Measurements from ENCODE around the gene DOK1.

Gene DOK1

GRCh38 chr2:74525717-74526648 is 28.5 kb upstream of the DOK1 start, which contains the start of gene DQX1:
Gene DQX1, minus strand, starts transcription at chr2:74526231. Its CDS starts 502 bp downstream, at chr2:74525729.
- no peak for DNase-seq

DNA sequence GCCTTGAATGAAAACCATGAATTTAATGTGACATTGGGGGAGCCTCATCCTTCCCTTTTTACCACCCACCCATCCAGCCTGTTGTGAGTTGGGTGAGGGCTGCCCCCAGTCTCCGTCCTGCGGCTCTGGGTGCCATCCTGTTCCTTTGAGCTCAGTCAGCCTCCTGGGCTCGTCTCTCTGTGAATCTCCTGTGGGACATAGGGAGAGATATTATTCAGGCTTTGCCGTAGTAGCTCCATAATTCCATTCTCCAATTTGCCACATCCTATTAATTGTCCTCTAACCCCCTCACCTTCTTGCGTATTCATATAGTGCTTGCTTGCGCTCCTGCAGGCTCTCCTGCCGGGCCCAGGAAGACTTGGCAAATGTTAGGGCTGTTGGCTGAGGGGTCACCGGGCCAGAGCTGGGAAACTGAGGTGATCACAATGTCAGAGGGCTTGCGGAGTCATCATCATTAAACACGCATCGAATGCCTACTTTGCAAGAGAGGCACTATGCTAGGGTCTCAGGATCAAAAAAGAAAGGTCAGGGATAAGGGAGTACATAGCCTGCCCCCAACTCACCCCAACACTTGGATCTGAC is 27.8 kb upstream of the DOK1 start:
- DNase-seq = no peak

DNA sequence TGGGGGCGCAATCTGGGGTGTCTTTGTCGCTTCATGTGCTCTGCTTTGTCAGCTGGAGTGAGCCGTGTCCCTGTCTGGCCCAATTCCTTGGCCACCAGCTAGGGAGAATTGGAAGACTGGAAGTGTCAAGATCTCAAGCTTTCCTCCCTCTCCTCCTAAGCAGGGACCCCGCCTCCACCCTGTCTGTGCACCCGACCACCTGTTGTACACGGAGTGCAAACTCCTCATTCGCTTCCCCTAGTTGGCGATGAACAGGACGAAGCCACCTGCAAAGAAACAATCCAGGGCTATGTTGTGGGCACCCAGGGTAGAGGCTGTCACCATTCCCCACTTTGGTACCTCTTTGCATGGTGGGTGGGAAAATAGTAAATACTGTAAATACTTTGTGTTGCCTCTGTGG is 26.8 kb upstream of the DOK1 start:
- no peak for DNase-seq

- no peak for DNase-seq
Measured at GRCh38 chr2:74528600-74529356, 25.7 kb upstream of the DOK1 start.

DNA sequence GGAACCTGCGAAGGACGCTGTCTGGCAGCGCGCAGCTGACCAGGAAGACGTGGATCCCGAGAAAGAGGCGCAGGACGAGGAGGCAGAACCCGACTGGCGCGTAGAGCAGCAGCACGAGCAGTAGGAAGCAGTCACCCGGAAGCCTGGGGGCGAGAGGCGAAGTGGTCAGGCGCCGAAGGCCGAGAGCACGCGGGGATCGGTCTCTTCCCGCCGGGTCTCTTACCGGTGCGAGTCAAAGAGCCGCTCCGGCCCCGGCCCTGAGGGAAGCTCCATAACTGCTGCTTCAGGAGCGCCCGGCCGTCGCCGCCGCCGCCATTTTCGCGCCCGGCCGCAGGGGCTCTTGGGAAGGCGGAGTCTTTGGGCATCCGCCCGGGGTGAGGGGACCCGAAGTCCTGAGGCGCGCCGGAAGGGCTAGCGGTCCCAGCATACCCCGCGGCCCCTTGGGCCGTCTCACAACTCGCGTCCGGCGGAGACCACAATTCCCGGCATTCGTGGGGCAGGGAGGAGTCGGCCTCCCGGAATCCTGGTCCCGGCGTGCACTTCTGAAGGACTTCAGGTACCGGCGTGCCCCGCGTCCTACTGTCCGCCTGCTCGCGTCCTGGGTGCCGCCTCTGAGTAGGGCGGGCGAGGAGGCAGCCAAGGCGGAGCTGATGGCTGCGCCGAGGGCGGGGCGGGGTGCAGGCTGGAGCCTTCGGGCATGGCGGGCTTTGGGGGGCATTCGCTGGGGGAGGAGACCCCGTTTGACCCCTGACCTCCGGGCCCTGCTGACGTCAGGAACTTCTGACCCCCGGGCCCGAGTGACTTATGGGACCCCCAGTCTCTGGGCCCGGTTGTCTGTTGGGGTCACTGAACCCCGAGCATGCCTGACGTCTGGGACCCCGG is 24.9 kb upstream of the DOK1 start, which contains the start of the genes AUP1 and HTRA2:
TSS of gene AUP1 (minus strand) at position 350 of the 882 bp plus-strand sequence. CDS start at position 273, 77 bp downstream.
TSS of gene HTRA2 (plus strand) at position 577 of the 882 bp plus-strand sequence. CDS start at position 651, 74 bp downstream.
- peak; percentile 81 to 85 for DNase-seq

DNA sequence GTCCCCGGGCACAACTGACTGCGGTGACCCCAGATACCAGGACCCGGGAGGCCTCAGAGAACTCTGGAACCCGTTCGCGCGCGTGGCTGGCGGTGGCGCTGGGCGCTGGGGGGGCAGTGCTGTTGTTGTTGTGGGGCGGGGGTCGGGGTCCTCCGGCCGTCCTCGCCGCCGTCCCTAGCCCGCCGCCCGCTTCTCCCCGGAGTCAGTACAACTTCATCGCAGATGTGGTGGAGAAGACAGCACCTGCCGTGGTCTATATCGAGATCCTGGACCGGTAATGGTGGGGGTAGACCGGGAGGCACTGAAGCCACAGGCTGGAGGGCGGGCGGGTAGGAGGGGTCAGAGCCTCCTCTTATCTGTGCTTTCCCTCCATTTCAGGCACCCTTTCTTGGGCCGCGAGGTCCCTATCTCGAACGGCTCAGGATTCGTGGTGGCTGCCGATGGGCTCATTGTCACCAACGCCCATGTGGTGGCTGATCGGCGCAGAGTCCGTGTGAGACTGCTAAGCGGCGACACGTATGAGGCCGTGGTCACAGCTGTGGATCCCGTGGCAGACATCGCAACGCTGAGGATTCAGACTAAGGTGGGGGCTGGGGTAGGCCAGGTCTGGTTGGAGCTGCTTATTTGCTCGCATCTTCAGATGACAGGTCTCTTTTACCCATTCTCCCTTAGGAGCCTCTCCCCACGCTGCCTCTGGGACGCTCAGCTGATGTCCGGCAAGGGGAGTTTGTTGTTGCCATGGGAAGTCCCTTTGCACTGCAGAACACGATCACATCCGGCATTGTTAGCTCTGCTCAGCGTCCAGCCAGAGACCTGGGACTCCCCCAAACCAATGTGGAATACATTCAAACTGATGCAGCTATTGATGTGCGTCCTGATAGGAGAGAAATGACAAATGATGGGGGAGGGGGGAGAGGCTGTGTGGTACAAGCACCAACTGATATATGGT is 24.0 kb upstream of the DOK1 start:
- peak in 1 of 2 donors; percentile 32 for DNase-seq

- no peak for DNase-seq
Measured at GRCh38 chr2:74531666-74532065, 22.9 kb upstream of the DOK1 start.

DNA sequence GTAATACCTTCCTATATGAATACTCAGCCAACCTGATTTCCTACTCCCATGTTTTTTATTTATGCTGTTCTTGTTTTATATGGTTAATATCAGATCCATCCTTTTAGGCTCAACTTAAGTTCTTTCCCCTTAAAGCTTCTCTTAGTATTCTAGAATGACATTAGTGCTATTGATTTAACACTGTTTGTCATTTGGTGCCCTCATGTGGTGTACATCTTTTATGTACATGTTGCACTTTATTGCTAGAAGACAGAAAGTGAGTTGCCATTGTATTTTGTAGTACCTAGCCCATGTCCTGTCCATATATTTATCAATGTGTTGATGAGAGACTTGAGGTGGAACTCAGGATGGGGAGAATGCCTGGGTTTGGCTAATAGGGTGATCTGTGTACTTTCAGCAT is 22.3 kb upstream of the DOK1 start:
- no peak for DNase-seq

GRCh38 chr2:74533464-74533863 is 21.1 kb upstream of the DOK1 start:
- no peak for DNase-seq

DNA sequence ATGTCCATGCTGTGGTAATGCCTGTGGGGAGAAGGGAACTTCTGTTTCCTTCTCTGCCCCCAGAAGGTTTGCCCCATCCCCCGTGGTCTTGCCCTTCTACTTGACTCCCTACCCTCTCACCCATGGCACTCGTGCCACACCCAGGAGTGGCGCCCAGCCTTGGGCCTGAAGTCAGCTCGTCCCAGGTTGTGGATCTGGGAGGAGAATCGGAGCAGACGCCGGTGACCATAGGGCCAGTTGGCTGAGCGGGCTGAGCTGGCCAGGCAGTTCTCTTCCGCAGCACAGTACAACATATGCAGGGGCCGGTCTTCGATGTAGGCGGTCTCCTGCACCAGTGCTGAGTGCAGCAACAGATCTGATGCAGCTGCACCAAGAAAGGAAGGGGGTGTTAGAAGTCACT is 20.1 kb upstream of the DOK1 start:
- DNase-seq = no peak

DNA sequence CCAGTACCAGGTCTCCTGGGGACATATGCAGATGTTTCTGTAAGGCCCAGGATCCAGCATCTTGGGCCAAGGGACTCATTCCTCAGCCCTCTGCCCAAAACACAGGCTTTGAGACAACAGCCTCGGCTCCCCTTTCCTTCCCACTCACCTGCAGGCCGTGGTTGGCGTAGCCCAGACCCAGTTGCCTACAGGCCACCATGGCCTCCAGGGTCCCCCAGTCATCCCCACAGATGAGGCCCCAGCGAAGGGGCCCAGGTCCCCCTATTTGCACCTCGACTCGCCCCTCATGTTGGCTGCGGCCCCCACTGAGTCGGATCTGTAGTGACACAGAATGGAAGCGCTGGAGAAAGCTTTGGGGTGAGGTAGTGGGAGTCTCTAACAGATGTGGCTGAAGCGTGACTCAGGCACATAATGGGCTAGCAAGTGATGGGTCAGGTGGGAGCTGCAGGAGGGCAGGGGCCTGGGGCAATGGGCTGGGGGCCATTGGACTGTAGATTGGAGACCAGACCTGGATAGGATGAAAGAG is 19.0 kb upstream of the DOK1 start:
- no peak for DNase-seq

- no peak for DNase-seq
Measured at GRCh38 chr2:74536166-74536950, 18.2 kb upstream of the DOK1 start.

DNA sequence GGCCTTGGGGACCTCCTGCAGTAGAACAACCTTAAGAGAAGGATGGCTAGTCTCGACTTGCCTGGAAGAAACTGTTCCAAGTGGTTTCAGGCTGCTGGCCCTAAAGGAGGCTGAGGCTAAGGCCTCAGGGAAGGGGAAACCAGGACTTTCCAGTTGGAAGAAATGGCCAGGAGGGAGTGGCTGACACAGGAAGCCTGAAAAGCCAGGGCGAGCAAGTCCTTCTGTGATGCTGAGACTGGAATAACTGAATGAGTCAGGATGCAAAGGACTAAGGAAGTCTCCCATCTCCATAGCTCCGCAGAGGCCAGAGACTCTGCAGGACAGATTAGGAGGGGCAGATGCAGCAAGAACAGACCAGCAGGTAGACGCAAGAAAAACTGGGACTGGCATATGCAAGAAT is 17.4 kb upstream of the DOK1 start:
- DNase-seq = no peak

GRCh38 chr2:74538881-74539339 is 15.6 kb upstream of the DOK1 start:
- no peak for DNase-seq

GRCh38 chr2:74540291-74540690 is 14.2 kb upstream of the DOK1 start:
- DNase-seq = no peak

GRCh38 chr2:74542978-74543377 is 11.5 kb upstream of the DOK1 start:
- DNase-seq = no peak

GRCh38 chr2:74544634-74545033 is 9.9 kb upstream of the DOK1 start:
- no peak for DNase-seq

GRCh38 chr2:74546004-74546403 is 8.5 kb upstream of the DOK1 start:
- no peak for DNase-seq

- DNase-seq = no peak
Measured at GRCh38 chr2:74548285-74548899, 6.1 kb upstream of the DOK1 start.

Measured in activated CD4-positive, alpha-beta T cell treated with anti-CD3 and anti-CD28 coated beads for 4 hours (primary cell).